ENCODE measurements around the gene TEX19. TPM values are rescaled to one million over a fixed set of nuclear protein-coding genes. Genes with fewer than 3 reads are reported as not detected.
A peak's percentile ranks its signal among the peaks of the same experiment; 100 is the strongest.

The TEX19 gene
- total RNA-seq, 2 experiments from 2014 or later = 0.10 TPM; not detected in 1

GRCh38 chr17:82333279-82334171, 25.5 kb upstream of the TEX19 start, which contains the start of gene SECTM1:
Gene SECTM1, minus strand, starts transcription at chr17:82333766. Its CDS starts 6,526 bp downstream, at chr17:82327240.
- DNase-seq = no peak

GRCh38 chr17:82334204-82334621, 24.8 kb upstream of the TEX19 start:
- Mint-ChIP-seq H3K27ac (peak overlapping the region; percentile 99), H3K36me3 (ENCODE audit: low read depth) (peaks cover 1% of the 10 kb centered on the region), H3K4me3 (peak overlapping the region; percentile 90), H3K9me3 (no peaks in the 10 kb centered on the region), H3K27me3 (peaks cover 4% of the 10 kb centered on the region), H3K4me1 (peaks cover 39% of the 10 kb centered on the region)
- ChIA-PET POLR2A (no interaction called here), CTCF (interaction anchor here (1.0 to 1.8 kb wide), 4 partner anchors 9 to 83 kb away, joined by 3 to 6 read pairs (median 4); no protein-coding TSS in a partner anchor)
- no peak for DNase-seq

More at GRCh38 chr17:82333279-82334171, 25.5 kb upstream of the TEX19 start, which contains the start of gene SECTM1:
- Mint-ChIP-seq H3K27ac (peak within 1 kb of the TSS; percentile 99), H3K9me3 (no peaks in the 10 kb centered on the region), H3K4me1 (peaks cover 32% of the 10 kb centered on the region), H3K36me3 (ENCODE audit: low read depth) (peaks cover 1% of the 10 kb centered on the region), H3K27me3 (peaks cover 4% of the 10 kb centered on the region), H3K4me3 (peak within 1 kb of the TSS; percentile 90)
- ChIA-PET POLR2A (interaction anchor here (0.6 kb wide), 1 partner anchor 63 kb away, joined by 3 read pairs; no protein-coding TSS in a partner anchor), CTCF (interaction anchor here (0.8 to 1.8 kb wide), 9 partner anchors 10 to 91 kb away, joined by 3 to 6 read pairs (median 3); no protein-coding TSS in a partner anchor)

DNA sequence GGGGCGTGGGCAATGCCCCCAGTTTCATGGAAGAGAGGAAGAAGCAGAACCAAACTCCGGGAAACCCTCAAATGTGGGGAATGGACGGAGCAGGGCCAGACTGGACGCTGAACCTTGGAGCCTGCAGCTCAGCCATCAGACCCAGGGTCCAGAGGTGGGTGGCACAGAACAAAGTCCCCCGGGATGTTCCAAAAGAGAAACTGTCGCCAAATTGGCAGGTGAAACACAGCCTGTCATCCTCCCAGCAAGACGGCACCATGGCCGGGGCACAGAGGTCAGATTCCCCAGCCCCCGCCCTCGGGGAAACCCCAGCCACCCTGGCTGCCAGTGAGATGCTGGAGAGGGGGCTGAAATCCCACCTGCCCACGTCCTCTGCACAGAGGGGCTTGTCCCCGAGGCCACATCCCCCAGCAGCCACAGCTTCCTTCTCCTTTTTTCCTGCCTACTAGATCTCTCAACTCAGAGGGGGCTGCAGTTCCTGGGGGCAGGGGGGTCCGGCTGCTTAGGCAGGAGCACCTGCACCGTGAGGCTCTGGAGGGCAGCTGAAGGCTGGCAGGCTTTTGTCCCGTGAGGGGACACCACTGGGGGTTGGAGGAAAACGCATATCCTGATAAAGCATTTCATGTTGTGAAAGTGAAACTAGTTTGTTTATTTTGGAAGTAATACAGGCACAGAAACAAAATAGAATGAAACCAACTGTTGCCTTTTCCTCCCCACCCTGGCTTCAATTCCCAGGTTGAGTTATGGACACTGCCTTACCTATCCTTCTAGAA, 24.2 kb upstream of the TEX19 start:
- ChIA-PET CTCF (interaction anchor here (1.0 to 2.1 kb wide), 3 partner anchors 9 to 34 kb away, joined by 3 to 6 read pairs (median 4); no protein-coding TSS in a partner anchor), POLR2A (no interaction called here)
- peak; percentile 32 for DNase-seq
- Mint-ChIP-seq H3K36me3 (ENCODE audit: low read depth) (peaks cover 1% of the 10 kb centered on the region), H3K27ac (peak overlapping the region; percentile 99), H3K9me3 (no peaks in the 10 kb centered on the region), H3K27me3 (peaks cover 4% of the 10 kb centered on the region), H3K4me1 (peaks cover 39% of the 10 kb centered on the region), H3K4me3 (peak overlapping the region; percentile 90)

GRCh38 chr17:82338858-82339633, 20.0 kb upstream of the TEX19 start:
- CTCF ChIA-PET = interaction anchor here (1.2 to 1.9 kb wide), 4 partner anchors 12 to 103 kb away, joined by 3 to 5 read pairs (median 3); no protein-coding TSS in a partner anchor
- POLR2A ChIA-PET = no interaction called here
- H3K36me3 Mint-ChIP-seq (ENCODE audit: low read depth) = no peaks in the 10 kb centered on the region
- H3K4me3 Mint-ChIP-seq = no peak overlapping the region
- H3K9me3 Mint-ChIP-seq = peaks cover 4% of the 10 kb centered on the region
- H3K27ac Mint-ChIP-seq = peak overlapping the region; percentile 52
- peaks cover 31% of the 10 kb centered on the region for H3K4me1 Mint-ChIP-seq
- no peak for DNase-seq
- no peaks in the 10 kb centered on the region for H3K27me3 Mint-ChIP-seq

DNA sequence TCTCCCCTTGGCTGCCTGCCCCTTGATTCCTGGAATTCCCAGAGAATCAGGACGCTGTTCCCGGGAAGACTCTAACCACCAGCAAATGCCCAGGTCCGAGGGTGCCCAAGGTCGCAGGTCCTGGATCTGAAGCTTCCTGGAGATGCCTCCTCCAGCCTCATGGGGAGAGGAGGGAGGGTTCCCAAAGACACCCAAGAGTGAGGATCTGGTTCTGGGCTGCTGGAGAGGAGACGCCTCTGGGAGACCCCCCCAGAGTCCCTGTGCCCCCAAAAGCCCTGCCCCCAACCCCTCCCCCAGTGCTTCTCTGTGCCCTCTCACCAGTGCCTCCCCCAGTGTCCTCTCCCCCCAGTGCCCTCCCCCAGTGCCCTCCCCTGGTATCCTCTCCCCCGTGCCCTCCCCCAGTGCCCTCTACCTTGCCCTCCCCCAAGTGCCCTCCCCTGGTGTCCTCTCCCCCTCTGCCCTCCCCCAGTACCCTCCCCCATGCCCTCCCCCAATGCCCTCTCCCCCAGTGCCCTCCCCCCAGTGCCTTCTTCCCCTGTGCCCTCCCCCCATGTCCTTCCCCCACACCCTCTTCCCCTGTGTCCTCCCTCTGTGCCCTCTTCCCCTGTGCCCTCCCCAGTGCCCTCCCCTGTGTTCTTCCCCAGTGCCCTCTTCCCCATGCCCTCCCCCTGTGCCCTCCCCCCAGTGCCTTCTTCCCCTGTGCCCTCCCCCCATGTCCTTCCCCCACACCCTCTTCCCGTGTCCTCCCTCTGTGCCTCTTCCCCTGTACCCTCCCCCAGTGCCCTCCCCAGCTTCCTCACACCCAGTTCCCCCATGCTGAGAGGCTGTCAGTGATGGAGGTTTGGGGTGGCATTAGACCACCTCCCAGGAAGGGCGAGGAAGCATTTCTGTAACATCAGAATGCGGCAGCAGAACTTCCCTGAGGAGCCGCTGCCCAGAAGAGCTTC, 19.1 kb upstream of the TEX19 start:
- Mint-ChIP-seq H3K4me1 (peaks cover 24% of the 10 kb centered on the region), H3K36me3 (ENCODE audit: low read depth) (no peaks in the 10 kb centered on the region), H3K27me3 (no peaks in the 10 kb centered on the region), H3K4me3 (no peak overlapping the region), H3K9me3 (peaks cover 4% of the 10 kb centered on the region), H3K27ac (no peak overlapping the region)
- DNase-seq = no peak
- ChIA-PET CTCF (interaction anchor here (1.3 kb wide), 1 partner anchor 11 kb away, joined by 3 read pairs; no protein-coding TSS in a partner anchor), POLR2A (no interaction called here)

- CTCF ChIA-PET = interaction anchor here (1.5 kb wide), 1 partner anchor 8 kb away, joined by 6 read pairs; the partner anchor contains the start of gene SECTM1
- Mint-ChIP-seq H3K27ac (no peak overlapping the region), H3K36me3 (ENCODE audit: low read depth) (no peaks in the 10 kb centered on the region), H3K27me3 (no peaks in the 10 kb centered on the region), H3K4me3 (no peak overlapping the region), H3K9me3 (peaks cover 4% of the 10 kb centered on the region), H3K4me1 (peaks cover 16% of the 10 kb centered on the region)
- no peak for DNase-seq
- POLR2A ChIA-PET = no interaction called here
Observed at GRCh38 chr17:82342361-82343079, 16.5 kb upstream of the TEX19 start.

GRCh38 chr17:82343560-82343959, 15.5 kb upstream of the TEX19 start:
- Mint-ChIP-seq H3K4me1 (peaks cover 14% of the 10 kb centered on the region), H3K9me3 (peaks cover 4% of the 10 kb centered on the region), H3K27me3 (no peaks in the 10 kb centered on the region), H3K36me3 (ENCODE audit: low read depth) (no peaks in the 10 kb centered on the region), H3K27ac (no peak overlapping the region), H3K4me3 (no peak overlapping the region)
- no peak for DNase-seq
- CTCF ChIA-PET = interaction anchor here (0.6 to 1.5 kb wide), 5 partner anchors 9 to 148 kb away, joined by 3 to 6 read pairs (median 4); partner anchors contain the start of gene SECTM1
- POLR2A ChIA-PET = no interaction called here

DNA sequence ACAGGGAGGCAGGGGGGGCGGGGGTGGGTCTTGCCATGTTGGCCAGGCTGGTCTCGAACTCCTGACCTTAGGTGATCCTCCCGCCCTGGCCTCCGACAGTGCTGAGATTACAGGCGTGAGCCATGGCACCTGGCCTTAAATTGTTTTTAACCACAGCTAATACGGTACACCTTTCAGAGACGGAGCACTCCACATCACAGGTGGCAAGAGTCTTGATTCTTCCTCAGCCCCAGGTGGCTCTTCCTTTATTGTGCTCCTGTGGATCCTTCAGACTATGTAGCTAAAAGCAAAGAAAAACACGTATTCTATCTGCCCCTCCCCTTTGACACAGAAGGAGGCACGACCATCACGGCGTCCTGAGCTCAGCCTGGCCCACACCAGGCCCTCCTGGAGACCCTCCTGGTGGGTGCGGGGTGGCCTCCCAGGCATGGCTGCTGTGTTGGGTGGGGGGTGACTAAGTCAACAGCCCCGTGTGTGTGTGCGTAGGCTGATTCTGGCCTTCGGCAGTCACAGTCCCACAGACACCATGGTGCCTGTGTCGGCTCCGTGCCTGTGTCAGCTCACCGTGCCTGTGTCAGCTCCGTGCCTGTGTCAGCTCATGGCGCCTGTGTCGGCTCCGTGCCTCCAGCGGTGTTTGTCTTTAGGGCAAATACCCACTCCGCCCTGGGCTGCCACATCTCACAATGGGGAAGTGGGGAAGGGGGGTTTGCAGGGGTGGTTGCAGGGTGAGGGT, 14.7 kb upstream of the TEX19 start:
- Mint-ChIP-seq H3K9me3 (peaks cover 4% of the 10 kb centered on the region), H3K27ac (no peak overlapping the region), H3K27me3 (peaks cover under 1% of the 10 kb centered on the region), H3K4me3 (no peak overlapping the region), H3K4me1 (peaks cover 7% of the 10 kb centered on the region), H3K36me3 (ENCODE audit: low read depth) (no peaks in the 10 kb centered on the region)
- no peak for DNase-seq
- ChIA-PET POLR2A (no interaction called here), CTCF (interaction anchor here (0.7 to 1.5 kb wide), 8 partner anchors 8 to 108 kb away, joined by 3 to 6 read pairs (median 4); partner anchors contain the start of gene SECTM1)

GRCh38 chr17:82345151-82345976, 13.7 kb upstream of the TEX19 start:
- DNase-seq = no peak
- ChIA-PET POLR2A (no interaction called here), CTCF (interaction anchor here (1.0 to 1.5 kb wide), 5 partner anchors 12 to 65 kb away, joined by 3 to 6 read pairs (median 4); partner anchors contain the start of gene SECTM1)
- no peak overlapping the region for H3K4me3 Mint-ChIP-seq
- peaks cover 4% of the 10 kb centered on the region for H3K9me3 Mint-ChIP-seq
- no peak overlapping the region for H3K27ac Mint-ChIP-seq
- H3K36me3 Mint-ChIP-seq (ENCODE audit: low read depth) = no peaks in the 10 kb centered on the region
- H3K4me1 Mint-ChIP-seq = peaks cover 7% of the 10 kb centered on the region
- peaks cover 2% of the 10 kb centered on the region for H3K27me3 Mint-ChIP-seq
